ENCODE measurements around the gene CASZ1.

Gene CASZ1

GRCh38 chr1:10669570-10669969 is 126.9 kb downstream of the CASZ1 start:
- no peak for DNase-seq (ENCODE audit: low read depth)

GRCh38 chr1:10667861-10668761 is 128.3 kb downstream of the CASZ1 start:
- no peak for DNase-seq (ENCODE audit: low read depth)

- no peak for DNase-seq (ENCODE audit: low read depth)
These were observed 130.3 kb downstream of the CASZ1 start for GRCh38 chr1:10665930-10666850.

GRCh38 chr1:10665226-10665625 is 131.2 kb downstream of the CASZ1 start:
- no peak for DNase-seq (ENCODE audit: low read depth)

- no peak for DNase-seq (ENCODE audit: low read depth)
These were observed 132.2 kb downstream of the CASZ1 start for GRCh38 chr1:10664251-10664650.

- no peak for DNase-seq (ENCODE audit: low read depth)
These were observed 132.8 kb downstream of the CASZ1 start for GRCh38 chr1:10663678-10664035.

- DNase-seq (ENCODE audit: low read depth): no peak
These were observed 133.4 kb downstream of the CASZ1 start for GRCh38 chr1:10662824-10663677.

- no peak for DNase-seq (ENCODE audit: low read depth)
These were observed 134.3 kb downstream of the CASZ1 start for GRCh38 chr1:10662090-10662688.

- DNase-seq (ENCODE audit: low read depth): no peak
These were observed 135.0 kb downstream of the CASZ1 start for GRCh38 chr1:10661453-10661852.

GRCh38 chr1:10659646-10660540 is 136.6 kb downstream of the CASZ1 start:
- no peak for DNase-seq (ENCODE audit: low read depth)

- no peak for DNase-seq (ENCODE audit: low read depth)
These were observed 137.2 kb downstream of the CASZ1 start for GRCh38 chr1:10659218-10659617.

- DNase-seq (ENCODE audit: low read depth): no peak
These were observed 137.9 kb downstream of the CASZ1 start for GRCh38 chr1:10658396-10659066.

GRCh38 chr1:10657088-10657847 is 139.2 kb downstream of the CASZ1 start:
- no peak for DNase-seq (ENCODE audit: low read depth)

- DNase-seq (ENCODE audit: low read depth): no peak
These were observed 140.0 kb downstream of the CASZ1 start for GRCh38 chr1:10656431-10656830.

GRCh38 chr1:10655002-10655401 is 141.4 kb downstream of the CASZ1 start:
- DNase-seq (ENCODE audit: low read depth): no peak

- no peak for DNase-seq (ENCODE audit: low read depth)
These were observed 142.9 kb downstream of the CASZ1 start for GRCh38 chr1:10653370-10654125.

- DNase-seq (ENCODE audit: low read depth): no peak
These were observed 143.8 kb downstream of the CASZ1 start for GRCh38 chr1:10652626-10653025.

- DNase-seq (ENCODE audit: low read depth): no peak
These were observed 144.7 kb downstream of the CASZ1 start for GRCh38 chr1:10651793-10652192.

Data from stimulated activated CD4-positive, alpha-beta T cell treated with anti-CD3 and anti-CD28 coated beads, Interleukin-2, amount 100 ng/mL, for 4 hours (primary cell).